IPS-NIHi11 (cell line): Measurements from ENCODE around the gene ATG12.
"Not testable (repeated sequence)": the region's sequence is repeated elsewhere in the genome, so short reads cannot be mapped to it uniquely, and the experiment has no call there.

Source experiments
- DNase-seq: peaks from one replicate; pipeline ENCODE4 v3.0.0; 2012; ENCODE audit warnings: mixed read lengths, low spot score

The ATG12 gene

DNA sequence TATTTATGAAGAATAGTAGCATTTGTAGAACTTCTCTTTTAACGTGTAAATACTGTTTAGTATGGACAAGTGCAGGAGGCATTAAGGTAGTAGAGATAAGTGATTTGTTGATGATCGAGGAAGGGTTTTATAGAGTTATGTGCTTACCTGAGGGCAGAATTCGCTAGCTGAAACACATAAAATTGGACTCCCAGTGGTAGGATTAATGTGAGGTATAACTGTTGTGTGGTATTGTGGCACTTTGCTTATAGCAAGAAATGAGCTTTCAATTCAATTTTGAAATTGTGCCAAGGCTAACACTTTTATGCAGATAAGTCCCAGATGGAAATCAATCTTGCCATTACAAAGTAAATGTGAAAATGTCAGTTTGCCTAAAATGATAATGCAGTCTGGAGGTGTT is 1.6 kb upstream of the ATG12 start:
- no peak for DNase-seq

DNA sequence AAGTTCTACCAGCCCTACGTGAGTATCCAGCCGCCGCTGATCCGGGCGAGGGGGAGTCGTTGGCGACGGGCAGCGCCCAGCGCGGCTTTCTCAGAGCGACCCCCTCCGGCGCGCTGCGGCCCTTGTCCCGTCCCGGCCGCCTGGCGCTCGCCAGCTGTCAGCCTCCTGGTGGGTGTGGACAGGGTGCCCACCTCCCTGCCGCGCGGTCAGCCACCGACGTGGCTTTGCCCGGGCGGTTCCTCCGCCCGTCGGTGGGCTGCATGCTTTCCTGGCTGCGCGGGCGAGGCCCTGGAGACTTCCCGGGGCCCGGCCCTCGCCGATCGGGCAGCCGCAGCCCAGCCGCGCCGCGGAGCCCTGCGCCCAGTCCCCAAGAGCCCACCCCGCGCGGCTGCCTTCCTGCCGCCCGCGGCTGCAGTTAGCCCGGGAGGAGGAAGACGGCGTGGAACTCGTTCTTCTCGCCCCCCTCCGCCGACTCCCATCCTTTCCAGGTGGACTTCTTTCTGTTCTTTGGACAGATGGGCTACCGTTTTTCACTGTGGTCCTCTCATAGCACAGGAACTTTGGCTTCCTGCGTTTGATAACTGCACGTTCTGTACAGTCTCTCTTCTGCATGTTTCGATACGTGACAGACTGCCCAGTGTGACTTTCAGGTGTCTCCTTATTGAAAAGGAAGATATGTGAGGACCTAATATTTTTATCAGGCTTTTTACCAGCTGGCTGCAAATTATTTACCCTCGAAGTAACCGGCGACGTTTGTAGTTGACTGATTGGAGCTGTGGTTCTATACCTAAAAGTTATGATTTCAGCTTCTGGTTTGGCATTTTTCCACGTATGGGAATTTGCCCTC is 947 bp upstream of the ATG12 start:
- DNase-seq, result peak; percentile 60

DNA sequence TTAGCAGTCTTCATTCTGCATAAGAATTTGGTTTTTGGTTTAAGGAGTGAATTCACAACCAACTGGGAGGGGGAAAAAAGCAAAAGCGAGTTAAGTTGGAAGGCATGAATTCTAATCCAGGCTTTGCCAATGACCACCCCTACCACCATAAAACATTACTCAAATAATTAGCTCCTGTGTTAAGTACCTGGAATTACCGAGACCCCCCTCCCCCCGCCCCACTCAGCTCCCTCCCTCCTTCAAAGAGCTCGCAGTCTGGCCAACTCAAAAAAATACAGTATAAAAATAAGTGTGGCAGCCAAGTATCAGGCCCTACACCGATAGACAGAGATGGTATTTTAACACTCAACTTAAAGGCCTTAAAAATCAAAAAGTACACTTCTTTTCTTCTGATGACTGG is 492 bp downstream of the ATG12 start:
- no peak for DNase-seq

DNA sequence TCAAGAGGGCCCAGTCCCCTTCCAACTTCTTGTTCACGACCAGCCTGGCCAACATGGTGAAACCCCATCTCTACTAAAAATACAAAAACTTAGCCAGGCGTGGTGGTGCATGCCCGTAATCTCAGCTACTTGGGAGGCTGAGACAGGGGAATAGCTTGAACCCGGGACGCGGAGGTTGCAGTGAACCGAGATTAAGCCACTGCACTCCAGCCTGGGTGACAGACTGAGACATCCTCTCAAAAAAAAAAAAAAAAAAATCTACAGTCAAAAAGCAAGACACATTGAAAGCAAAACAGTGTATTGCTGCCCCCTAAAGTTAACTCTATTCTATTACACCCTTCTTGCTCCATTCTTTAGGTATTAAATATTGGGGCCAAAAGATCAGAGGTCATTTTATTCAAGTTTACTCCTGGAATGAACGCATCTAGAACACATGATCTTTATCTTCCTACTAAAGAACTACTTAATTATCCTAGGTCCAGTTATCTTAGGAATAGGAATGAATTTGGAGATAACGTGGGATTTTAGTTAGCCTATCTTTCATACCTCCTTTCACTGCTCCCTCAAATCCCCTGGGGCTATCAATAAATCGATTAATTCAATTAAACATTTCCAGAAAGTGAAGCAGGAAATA is 2.4 kb downstream of the ATG12 start:
- peak; percentile 38 for DNase-seq

DNA sequence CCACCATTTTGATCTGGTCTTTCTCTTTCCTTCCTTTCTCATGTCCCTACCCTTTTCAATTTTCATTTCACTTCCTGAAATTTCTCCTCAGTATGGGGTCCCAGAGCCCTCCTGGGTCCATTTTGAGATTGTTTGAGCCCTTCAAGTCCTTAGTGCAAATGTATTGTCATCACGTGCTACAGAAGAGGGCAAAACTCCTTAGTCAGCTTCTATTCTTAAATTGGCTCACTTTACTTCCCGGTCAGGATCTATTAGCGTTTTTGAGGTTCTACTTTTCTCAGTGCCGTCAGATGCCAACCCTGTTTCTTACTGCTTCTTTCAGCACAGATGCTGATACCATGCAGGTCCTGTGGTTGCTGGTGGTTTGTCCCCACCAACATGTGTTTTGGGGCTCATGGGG is 5.9 kb downstream of the ATG12 start:
- no peak for DNase-seq

DNA sequence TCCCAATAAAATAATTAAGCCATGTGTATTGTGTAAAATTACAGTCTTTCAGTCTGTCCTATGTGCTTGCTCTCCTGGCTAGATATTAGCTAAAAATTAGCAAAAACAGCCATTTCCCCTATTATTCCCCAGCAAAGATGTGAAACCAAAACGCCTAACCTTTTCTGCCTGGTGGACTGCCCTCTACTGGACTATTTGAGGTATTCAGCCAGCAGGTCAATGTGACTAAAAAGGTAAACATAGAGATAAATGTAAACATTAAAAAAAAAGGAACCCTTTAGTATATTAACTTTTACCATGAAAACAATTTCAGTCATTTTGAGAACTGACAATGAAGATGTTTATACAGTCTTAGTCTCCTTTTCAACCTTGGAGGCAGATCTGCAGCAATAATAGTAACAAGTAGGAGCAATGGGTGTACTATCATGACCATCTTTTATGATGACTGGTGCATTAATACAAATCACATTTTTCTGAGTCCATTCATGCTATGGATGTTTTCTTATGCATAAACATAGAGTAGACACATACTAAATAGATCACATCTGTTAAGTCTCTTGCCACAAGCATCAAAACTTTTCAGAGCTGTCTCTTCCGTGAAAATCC is 10.1 kb downstream of the ATG12 start:
- peak; percentile 53 for DNase-seq

DNA sequence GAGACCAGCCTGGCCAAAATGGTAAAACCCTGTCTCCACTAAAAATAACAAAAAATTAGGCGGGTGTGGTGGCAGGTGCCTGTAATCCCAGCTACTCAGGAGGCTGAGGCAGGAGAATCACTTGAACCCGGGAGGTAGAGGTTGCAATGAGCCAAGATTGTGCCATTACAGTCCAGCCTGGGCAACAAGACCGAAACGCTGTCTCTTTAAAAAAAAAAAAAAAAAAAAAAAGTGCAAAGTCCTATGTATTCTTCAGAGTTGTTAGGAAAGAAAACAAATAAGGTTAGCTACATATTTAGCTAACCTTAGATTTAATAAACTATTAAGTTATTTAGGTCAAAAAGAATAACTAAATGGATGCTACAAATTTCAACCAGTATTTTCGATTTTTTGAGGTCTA is 11.5 kb downstream of the ATG12 start:
- no peak for DNase-seq

DNA sequence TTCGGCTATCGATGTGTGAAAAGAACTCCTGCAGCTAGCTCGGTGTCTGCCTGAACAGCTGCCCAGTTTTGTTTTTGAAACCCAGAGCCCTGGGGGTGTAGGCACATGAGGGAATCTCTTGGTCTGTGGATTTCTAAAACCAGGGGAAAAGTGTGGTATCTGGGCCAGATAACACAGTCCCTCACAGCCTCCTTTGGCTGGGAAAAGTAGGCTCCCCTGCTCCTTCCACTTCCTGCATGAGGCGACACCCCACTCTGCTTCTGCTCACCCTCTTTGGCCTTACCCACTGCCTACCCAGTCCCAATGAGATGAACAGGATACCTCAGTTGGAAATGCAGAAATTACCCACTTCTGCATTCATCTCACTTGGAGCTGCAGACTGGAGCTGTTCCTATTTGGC is 15.4 kb downstream of the ATG12 start:
- no peak for DNase-seq

DNA sequence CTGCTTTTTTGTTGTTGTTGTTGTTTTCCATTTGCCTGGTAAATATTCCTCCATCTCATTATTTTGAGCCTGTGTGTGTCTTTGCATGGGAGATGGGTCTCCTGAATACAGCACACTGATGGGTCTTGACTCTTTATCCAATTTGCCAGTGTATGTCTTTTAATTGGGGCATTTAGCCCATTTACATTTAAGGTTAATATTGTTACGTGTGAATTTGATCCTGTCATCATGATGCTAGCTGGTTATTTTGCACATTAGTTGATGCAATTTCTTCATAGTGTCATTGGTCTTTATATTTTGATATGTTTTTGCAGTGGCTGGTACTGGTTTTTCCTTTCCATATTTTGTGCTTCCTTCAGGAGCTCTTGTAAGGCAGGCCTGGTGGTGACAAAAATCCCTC is 16.4 kb downstream of the ATG12 start:
- DNase-seq, result not testable (repeated sequence)

DNA sequence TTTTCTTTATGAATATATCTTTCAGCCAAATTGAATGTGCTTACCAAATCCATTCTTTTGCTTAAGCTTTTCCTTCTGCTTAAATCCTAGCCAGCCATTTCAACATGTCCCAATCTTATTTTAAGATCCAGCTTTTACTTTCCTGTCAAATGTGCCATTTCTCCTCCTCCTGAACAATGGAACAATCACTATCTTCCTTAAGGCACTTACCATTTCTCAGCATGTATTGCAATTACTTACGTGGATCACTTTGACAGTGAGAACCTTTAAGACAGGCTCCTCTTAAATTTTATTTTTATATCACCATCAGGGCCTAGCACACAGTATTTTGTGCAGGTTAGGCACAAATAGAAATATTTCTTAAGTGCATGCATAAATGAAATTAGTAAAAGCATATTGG is 20.5 kb downstream of the ATG12 start:
- no peak for DNase-seq

DNA sequence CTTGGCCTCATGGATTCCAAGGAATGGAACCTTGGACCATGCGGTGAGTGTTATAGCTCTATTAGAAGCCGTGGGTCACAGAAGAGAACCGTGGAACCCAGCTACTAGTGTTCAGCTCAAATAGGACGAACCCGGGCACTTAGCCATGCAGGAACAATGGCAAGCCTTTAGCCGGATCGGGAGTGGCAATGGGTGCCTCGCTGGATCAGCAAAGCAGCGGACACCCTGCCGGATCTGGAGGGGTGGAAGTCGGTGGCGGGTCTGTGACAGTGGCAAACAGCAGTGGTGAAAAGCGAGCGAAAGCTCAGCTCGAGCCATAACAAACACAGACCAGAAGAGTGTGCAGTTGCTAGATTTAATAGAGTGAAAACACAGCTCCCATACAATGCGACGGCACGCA is 22.5 kb downstream of the ATG12 start:
- DNase-seq, result no peak

DNA sequence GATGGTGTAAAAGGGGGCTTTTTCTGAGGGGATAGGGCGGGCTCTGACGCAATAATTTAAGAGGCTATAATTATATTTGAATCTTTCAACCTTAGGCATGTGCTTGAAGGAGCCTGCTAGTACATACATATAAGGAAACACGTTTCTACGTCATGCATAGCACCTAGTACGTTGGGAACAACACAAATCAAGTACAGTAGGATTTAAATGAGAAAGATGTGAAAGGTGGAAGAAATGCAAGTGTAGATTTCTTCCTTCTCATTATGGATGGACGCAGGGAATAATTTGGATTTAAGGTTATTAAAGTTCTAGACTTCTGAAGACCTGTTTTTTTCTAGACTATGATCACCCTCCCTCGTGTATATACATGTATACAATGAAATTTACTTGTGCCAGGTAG is 24.0 kb downstream of the ATG12 start:
- DNase-seq, result no peak

DNA sequence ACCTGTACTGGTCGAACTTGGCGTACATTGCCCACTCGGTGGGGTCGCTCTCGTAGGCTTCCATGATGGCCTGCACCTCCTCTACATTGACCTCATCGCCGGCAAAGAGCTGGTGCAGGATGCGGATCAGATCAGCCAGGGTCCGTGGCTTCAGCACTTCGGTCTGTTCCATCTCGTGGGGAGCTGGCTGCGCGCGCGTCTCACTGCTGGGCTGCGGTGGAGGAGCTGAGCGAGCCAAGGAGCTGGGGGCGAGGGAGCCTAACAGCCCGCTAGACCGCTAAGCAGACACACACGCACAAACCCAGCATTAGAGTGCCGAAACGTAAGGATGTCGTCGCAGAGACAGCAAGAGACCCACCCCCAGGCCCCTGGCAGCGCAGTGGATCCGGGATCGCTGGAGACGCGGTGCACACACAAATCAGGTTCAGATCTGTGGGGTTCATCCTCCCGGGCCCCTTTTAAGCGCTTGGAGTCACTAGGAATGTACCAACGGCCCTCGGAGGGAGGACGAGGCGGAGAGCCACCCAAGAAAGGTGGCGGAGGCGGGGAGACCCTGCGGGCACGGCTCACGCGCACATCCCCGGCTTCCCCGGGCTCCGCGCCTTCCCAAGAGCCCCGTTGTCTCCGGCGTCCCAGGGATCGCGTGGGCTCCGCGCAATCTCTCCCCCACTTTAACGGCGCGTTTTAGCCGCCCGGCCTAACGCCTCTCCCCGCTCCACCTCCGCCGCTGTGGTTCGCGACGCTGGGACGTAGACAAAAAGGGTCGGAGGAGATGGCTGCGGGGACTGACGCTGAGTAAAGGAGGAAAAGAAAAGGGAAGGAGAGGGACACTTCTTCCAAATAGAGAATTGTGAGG is 24.9 kb downstream of the ATG12 start, which contains the start of gene CDO1:
Gene CDO1, minus strand, starts transcription at position 434 of the 856 bp plus-strand sequence. Its CDS starts 262 bp downstream, at position 172.
- peak; percentile 55 for DNase-seq

DNA sequence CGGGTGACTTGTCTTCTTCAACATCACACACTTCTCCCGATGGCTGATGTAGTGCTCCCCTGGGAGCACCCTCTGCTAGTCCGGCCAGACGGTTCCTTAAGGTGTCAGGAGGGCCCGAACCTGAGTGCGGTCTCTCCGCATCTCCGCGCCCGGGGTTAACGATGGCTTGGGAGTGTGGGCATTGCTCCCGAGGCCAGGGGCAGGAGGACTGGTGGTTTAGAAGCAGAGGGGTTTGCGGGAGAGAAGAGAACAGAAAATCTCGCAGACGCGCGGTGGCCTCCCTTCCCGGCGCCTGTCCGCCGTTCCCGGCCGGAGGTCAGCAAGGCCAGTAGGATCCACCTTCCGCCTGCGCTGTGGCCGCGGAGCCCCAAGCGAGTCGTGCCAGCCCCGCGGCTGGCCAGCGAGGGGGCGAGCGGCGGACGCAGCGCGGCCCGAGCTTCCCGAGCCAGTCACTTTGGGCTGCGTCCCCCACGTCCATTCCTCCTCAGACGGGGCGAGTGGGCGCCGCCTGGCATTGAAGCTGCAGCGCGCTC is 25.6 kb downstream of the ATG12 start:
- DNase-seq, result peak; percentile 26

DNA sequence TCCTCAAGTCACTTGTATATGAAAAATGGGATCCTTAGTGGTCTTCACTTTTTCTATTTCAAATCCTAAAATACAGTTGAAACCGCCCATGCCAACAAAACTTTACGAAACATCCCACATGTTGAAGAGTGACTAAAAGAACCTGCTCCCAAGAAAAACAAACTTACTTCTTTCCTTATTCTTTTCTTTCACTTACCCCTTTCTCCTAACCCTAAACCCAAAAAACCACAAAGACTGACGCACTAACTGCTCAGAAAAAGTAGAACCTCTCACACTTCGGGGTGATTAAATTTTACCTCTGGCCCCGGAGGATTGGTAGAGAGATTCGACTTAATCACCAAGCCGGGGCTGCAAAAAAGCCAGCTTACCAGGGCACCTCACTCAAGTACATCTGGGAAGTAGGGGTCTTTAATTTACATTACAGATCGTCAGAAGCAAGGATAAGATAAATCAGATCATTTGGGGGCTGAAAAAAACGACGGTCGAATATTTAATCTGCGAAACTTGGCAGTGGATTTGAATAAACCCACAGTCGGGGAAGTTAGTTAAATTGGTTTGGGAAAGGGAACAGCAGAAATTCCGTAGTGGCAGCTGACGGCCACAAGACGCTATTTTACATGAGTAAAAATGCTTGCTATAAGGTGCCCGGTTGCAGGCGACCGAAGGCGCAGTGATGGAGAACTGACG is 26.2 kb downstream of the ATG12 start:
- peak; percentile 10 for DNase-seq

DNA sequence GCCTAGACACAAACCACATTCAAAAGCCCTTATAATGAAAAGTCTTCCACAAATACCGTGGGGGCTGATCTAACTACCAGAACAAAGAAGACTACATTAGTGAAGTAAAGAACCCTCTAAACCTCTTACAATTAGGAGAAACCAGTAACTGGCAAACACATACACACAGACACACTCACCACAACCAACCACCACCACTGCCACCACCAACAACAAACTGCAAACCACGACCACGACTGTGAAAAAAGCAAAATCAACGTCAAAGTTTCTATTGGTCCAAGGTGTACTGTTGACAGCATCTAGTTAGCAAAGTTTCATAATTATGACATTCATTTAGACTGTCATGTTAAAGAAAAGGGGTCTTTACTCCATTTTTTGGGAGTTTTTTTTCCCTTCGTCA is 27.6 kb downstream of the ATG12 start:
- no peak for DNase-seq

DNA sequence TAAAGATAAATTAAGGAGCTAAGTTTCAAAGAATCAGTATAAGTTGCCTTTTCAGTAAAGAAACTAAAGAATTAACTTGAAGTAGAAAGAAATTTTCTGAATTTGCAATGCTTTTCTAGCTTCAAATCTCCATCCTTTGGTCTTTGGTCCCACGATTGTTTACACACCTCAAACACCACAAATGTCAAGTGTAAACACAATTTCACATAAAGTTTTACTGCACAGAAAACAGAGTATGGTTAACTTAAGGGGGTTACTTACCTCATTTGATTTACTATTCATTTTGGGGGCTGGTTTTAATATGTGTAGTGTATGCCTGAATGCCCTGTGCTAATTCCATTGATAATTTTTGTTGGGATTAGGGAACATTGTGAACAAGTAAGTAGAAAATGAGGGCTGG is 29.0 kb downstream of the ATG12 start:
- no peak for DNase-seq

DNA sequence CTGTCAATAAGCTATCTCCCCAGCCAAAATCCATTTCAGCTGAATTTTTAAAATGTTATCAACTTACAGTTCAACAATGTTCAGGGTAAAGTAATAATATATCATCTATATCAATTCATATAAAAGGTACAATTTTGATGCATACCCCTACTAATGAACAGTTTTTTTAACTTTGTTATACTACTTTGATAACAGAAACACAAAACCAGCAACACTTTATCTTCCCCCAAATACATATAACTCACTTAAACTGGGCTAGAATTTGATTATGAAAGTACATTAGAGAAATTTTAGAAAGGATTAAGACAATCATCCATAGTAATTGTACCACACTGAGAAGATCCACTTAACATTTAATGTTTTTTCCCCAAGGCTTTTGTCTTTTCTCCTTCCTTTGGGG is 30.0 kb downstream of the ATG12 start:
- no peak for DNase-seq

DNA sequence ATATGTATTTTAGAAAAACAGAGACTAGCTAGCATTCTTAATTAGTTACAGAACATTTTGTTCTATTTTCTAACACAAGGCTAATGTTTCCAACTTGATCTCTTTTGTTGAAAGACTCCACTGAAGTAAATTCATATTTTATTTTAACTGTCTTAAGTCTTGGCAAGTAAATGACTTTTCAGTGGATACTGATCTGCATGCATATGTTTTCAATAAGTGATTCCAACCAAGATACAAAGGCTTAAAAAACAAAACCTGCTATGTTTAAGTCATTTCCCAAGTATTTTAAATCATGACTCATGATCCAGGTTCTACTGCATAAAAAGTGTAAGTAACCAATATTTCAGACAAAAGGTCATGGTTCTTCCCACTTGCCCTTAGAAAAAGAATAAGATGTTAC is 30.6 kb downstream of the ATG12 start:
- DNase-seq, result no peak

DNA sequence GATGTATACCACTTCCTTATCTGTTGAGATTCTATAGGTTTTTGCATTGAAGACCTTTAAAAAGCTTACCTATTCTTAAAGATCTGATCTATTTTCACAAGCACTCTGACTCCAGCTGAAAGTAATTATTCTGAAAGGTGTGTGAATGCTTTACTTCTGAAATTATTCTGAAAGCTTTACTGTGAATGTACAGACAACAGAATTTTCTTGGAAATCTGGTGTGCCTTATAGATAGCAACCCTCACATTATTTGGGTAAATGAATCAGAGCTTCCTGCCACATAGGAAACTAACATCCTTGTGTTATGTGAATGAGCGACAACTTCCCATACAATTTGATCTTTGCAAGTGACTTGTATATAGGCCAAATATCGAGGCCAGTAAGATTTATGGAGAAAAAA is 31.4 kb downstream of the ATG12 start:
- no peak for DNase-seq

DNA sequence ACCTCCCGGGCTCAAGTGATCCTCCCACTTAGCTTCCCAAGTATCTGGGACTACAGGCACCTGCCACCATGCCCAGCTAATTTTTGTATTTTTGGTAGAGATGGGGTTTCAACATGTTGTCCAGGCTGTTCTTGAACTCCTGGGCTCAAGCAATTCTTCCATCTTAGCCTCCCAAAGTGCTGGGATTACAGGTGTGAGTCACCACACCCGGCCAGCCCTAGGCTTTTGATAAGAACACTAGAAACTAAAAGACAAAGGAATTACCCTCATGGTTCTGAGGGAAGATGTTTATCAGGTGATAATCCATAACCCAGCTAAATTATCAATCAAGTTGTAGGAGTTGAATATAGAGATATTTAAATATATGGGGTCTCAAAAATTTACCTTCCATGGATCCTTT is 33.3 kb downstream of the ATG12 start:
- not testable (repeated sequence) for DNase-seq
